Endothelial cell of umbilical vein (primary cell): ENCODE measurements around the gene CCBE1. TPM values are rescaled to one million over a fixed set of nuclear protein-coding genes. Genes with fewer than 3 reads are reported as not detected.

Source experiments
- BruUV-seq: library from RNA; stranded (reverse); fragments of 400-500 nt; replicated peaks from 2 replicates; lab custom pipeline; 2021; lab: Mats Ljungman, UMichigan
- CTCF ChIA-PET: fragments of 300-600, 350-600 bp; sonication (Branson Sonifier 250); formaldehyde crosslinking; loops from one replicate; lab custom pipeline; 2021; ENCODE audit warnings: antibody characterized with exemption, inconsistent platforms; lab: Charles Lee
- POLR2A ChIA-PET: fragments of 300-600, 350-600 bp; sonication (Branson Sonifier 250); formaldehyde crosslinking; loops from one replicate; lab custom pipeline; 2021; ENCODE audit warnings: antibody characterized with exemption, inconsistent platforms; lab: Charles Lee
- DNase-seq: peaks from one replicate; pipeline ENCODE4 v3.0.0-alpha.2; 2011; ENCODE audit warnings: low read depth, low spot score
- FAIRE-seq: peaks from 2 replicates; lab custom pipeline; 2011; peaks lifted over from hg19 to GRCh38; lab: Jason Lieb, UNC
- H2AFZ ChIP-seq: 2 replicates; pipeline ENCODE4 v1.6.0; 2012; ENCODE audit warnings: low read depth, low read length, control low read depth, inconsistent platforms
- H3K27ac ChIP-seq: 2 replicates; pipeline ENCODE4 v1.5.1; 2011; ENCODE audit warnings: low read depth, mild to moderate bottlenecking, control low read depth, low read length, moderate library complexity; ENCODE audit not compliant: insufficient read depth
- H3K27me3 ChIP-seq, 2 experiments: 2 replicates each; pipeline versions ENCODE4 v1.6.0 to v1.6.1; 2011; ENCODE audit warnings: low read length in 2 of 2, mixed read lengths in 1 of 2; ENCODE audit not compliant: control insufficient read depth in 2 of 2, insufficient read depth in 2 of 2
- H3K36me3 ChIP-seq, 2 experiments: 2 replicates in 1 of 2; 3 replicates in 1 of 2; pipeline ENCODE4 v1.5.1; 2011; ENCODE audit warnings: low read length in 2 of 2, mild to moderate bottlenecking in 1 of 2, moderate library complexity in 1 of 2; ENCODE audit not compliant: control insufficient read depth in 2 of 2, insufficient read depth in 2 of 2; ENCODE audit errors: extremely low read depth in 1 of 2
- H3K4me1 ChIP-seq: 3 replicates; pipeline ENCODE4 v1.5.1; 2011; ENCODE audit warnings: mild to moderate bottlenecking, low read length; ENCODE audit not compliant: control insufficient read depth, insufficient read depth; ENCODE audit errors: extremely low read depth
- H3K4me2 ChIP-seq: 2 replicates; pipeline ENCODE4 v1.6.1; 2011; ENCODE audit warnings: low read length, control low read depth, mixed read lengths; ENCODE audit not compliant: insufficient read depth
- H3K4me3 ChIP-seq, 3 experiments: fragments of 200-600 bp in 1 of 3; sonication (generic), shearing (Covaris generic) in 1 of 3; replicated peaks in 1 of 3; 2 replicates each; pipeline ENCODE4 v1.5.1; 2011 to 2016; ENCODE audit warnings: control low read depth in 3 of 3, low read length in 3 of 3, mild to moderate bottlenecking in 2 of 3, inconsistent platforms in 1 of 3, low read depth in 1 of 3, moderate library complexity in 1 of 3; ENCODE audit not compliant: insufficient read depth in 1 of 3
- H3K79me2 ChIP-seq: 2 replicates; pipeline ENCODE4 v1.6.0; 2012; ENCODE audit warnings: low read length, inconsistent platforms; ENCODE audit not compliant: control insufficient read depth, insufficient read depth
- H3K9ac ChIP-seq: replicated peaks from 2 replicates; pipeline ENCODE3; 2011; ENCODE audit warnings: low read length, control low read depth; ENCODE audit not compliant: insufficient read depth; ENCODE audit errors: extremely low read depth
- H3K9me1 ChIP-seq: replicated peaks from 3 replicates; pipeline ENCODE4 v1.6.0; 2011; ENCODE audit warnings: mild to moderate bottlenecking, low read length; ENCODE audit not compliant: control insufficient read depth, insufficient read depth; ENCODE audit errors: extremely low read depth
- H3K9me3 ChIP-seq: replicated peaks from 2 replicates; pipeline ENCODE4 v1.5.1; 2012; ENCODE audit warnings: low read length, inconsistent platforms; ENCODE audit not compliant: control insufficient read depth, insufficient read depth
- H4K20me1 ChIP-seq: replicated peaks from 2 replicates; pipeline ENCODE3; 2011; ENCODE audit warnings: mild to moderate bottlenecking, low read length; ENCODE audit not compliant: control insufficient read depth, insufficient read depth; ENCODE audit errors: extremely low read depth
- CTCF ChIP-seq, 2 donors: IDR thresholded peaks; 1 replicate in 1 of 2; 2 replicates in 1 of 2; pipeline ENCODE4 v1.5.1; 2011; ENCODE audit warnings: low read length in 2 of 2, mild to moderate bottlenecking in 2 of 2, moderate library complexity in 2 of 2, control low read depth in 1 of 2, inconsistent platforms in 1 of 2, low read depth in 1 of 2; ENCODE audit not compliant: insufficient read depth in 1 of 2; ENCODE audit errors: extremely low read depth in 1 of 2
- EZH2 ChIP-seq: IDR thresholded peaks from 2 replicates; pipeline ENCODE4 v1.6.1; 2012; ENCODE audit warnings: borderline replicate concordance, low read depth, mild to moderate bottlenecking, moderate library complexity, low read length, inconsistent platforms; ENCODE audit not compliant: severe bottlenecking
- FOS ChIP-seq: IDR thresholded peaks from 2 replicates; pipeline ENCODE4 v1.6.1; 2011; ENCODE audit warnings: mild to moderate bottlenecking, low read length, moderate library complexity, borderline replicate concordance; ENCODE audit not compliant: insufficient read depth
- GATA2 ChIP-seq: IDR thresholded peaks from 2 replicates; pipeline ENCODE4 v1.7.0; 2011; ENCODE audit warnings: low read depth, mild to moderate bottlenecking, moderate library complexity, mixed read lengths, low read length; ENCODE audit not compliant: insufficient read length, insufficient read depth
- JUN ChIP-seq: IDR thresholded peaks from 2 replicates; pipeline ENCODE4 v1.6.1; 2011; ENCODE audit warnings: borderline replicate concordance, low read depth; ENCODE audit not compliant: insufficient read length, insufficient read depth
- MYC ChIP-seq: IDR thresholded peaks from one replicate; pipeline ENCODE4 v1.6.1; 2011; ENCODE audit warnings: mild to moderate bottlenecking, low read depth, low read length
- POLR2A ChIP-seq: IDR thresholded peaks from 2 replicates; pipeline ENCODE4 v1.6.1; 2012; ENCODE audit warnings: low read depth, mild to moderate bottlenecking, control low read depth, low read length
- POLR2AphosphoS5 ChIP-seq: IDR thresholded peaks from 2 replicates; pipeline ENCODE4 v1.6.1; 2012; ENCODE audit warnings: low read depth, mild to moderate bottlenecking, control low read depth, low read length, moderate library complexity; ENCODE audit not compliant: insufficient read depth
- dilution Hi-C: fragments of 300-500 bp; cut with MboI; formaldehyde crosslinking; loops from one replicate; pipeline ENCODE4 v1.15.0; 2019; ENCODE audit warnings: low sequenced_read_pairs; ENCODE audit not compliant: extremely low pct_ligation_motif_present
- intact Hi-C: fragments of 100-400 bp; cut with micrococcal nuclease; formaldehyde crosslinking; loops from one replicate; pipeline ENCODE4 v1.10.0; 2022
- polyA plus RNA-seq, 4 experiments: library from polyadenylated mRNA; depleted of rRNA in 3 of 4; stranded (reverse) in 3 of 4; unstranded in 1 of 4; fragments of >200 nt; gene quantifications; 2 replicates each; pipeline versions ENCODE4 v1.2.1 to v1.2.3, GENCODE V29; 2011 to 2012; ENCODE audit warnings: missing spikeins in 1 of 4
- total RNA-seq: library from RNA; stranded (reverse); gene quantifications from 2 replicates; pipeline ENCODE4 v1.2.3, GENCODE V29; 2021
- TF ChIP-seq, protein P1 (sequence below): IDR thresholded peaks from 2 replicates; pipeline ENCODE4 v1.6.1; 2011; ENCODE audit not compliant: insufficient read depth, insufficient read length

The CCBE1 gene
- total and polyA plus RNA-seq, 2 donors (not counting 3 experiments of a cell fraction or from before 2014, with no cell fraction given) = 0.04 TPM; not detected in 1

- FAIRE-seq (no peak), DNase-seq (no peak)
- H3K27me3 ChIP-seq = no peaks in the 10 kb centered on the region
- ChIA-PET POLR2A (no interaction called here), CTCF (interaction anchor here (1.2 to 6.7 kb wide), 3 partner anchors 9 to 117 kb away, joined by 4 to 61 read pairs (median 5); partner anchors contain the start of gene CCBE1)
- no peak overlapping the region for H3K27ac ChIP-seq
- H3K9me3 ChIP-seq = no peaks in the 10 kb centered on the region
- no peak overlapping the region for H2AFZ ChIP-seq
- H3K9ac ChIP-seq = no peak overlapping the region
- H4K20me1 ChIP-seq = no peaks in the 10 kb centered on the region
- no peak overlapping the region for H3K4me3 ChIP-seq
- no TSS peak for BruUV-seq
- dilution Hi-C loops (no loop called here), intact Hi-C loops (no loop called here)
- no peaks in the 10 kb centered on the region for H3K4me1 ChIP-seq
- H3K36me3 ChIP-seq = no peaks in the 10 kb centered on the region
- H3K79me2 ChIP-seq = no peaks in the 10 kb centered on the region
- no peak overlapping the region for H3K4me2 ChIP-seq
- H3K9me1 ChIP-seq = no peaks in the 10 kb centered on the region
- no peak for TF ChIP-seq MYC
- TF ChIP-seq GATA2 = no peak
- no peak for TF ChIP-seq POLR2AphosphoS5
- TF ChIP-seq, protein P1, sequence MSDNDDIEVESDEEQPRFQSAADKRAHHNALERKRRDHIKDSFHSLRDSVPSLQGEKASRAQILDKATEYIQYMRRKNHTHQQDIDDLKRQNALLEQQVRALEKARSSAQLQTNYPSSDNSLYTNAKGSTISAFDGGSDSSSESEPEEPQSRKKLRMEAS = no peak
- no peak for TF ChIP-seq FOS
- no peak for TF ChIP-seq JUN
- TF ChIP-seq CTCF (IDR thresholded peaks at IDR 0.05; ENCODE audit: extremely low read depth in 1 of 2, insufficient read depth in 1 of 2, low read depth in 1 of 2, low read length in 2 of 2) = no peak
- TF ChIP-seq POLR2A = no peak
- TF ChIP-seq EZH2 = no peak
These were observed 9.3 kb upstream of the CCBE1 start for GRCh38 chr18:59706499-59706898.
